HG03565 (cell line): ENCODE measurements around the gene TMEM174.
"Not testable (repeated sequence)": the region's sequence is repeated elsewhere in the genome, so short reads cannot be mapped to it uniquely, and the experiment has no call there.

Source experiments
- ATAC-seq: cut with Tn5 transposase; IDR thresholded peaks from one replicate; pipeline ENCODE4 v1.9.1; 2021; ENCODE audit warnings: mild to moderate bottlenecking, moderate library complexity; ENCODE audit not compliant: unreplicated experiment

The TMEM174 gene

DNA sequence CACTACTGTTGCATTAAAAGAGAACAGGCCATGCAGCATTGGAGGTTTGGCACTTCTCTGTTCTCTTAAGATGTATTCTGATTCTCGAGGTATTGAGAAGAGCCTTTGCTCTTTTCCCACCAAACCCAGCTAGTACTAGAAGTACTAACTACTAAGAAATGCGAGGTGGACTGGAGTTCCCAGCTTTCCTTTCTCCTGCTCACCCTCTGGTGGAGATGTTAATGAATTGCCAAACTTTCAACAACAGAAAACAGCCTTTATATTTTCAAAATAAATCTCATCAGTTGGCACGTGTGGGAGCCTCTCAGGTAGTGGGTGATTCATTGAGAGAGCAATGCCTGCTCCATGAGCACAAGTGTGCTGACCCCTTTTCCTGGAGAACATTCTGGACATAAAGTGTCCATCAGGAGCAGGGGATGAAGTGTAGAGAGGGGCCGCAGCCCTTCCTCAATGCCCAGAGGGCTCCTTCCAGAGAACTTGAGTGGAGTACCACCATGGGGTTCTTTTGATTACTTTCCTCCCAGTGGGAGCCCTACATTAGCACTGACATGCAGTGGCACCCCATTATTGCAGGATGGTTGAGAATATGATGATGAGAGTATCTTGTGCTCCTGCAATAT lies 45.7 kb downstream of the TMEM174 start:
- no peak for ATAC-seq

GRCh38 chr5:73219336-73219735 lies 46.3 kb downstream of the TMEM174 start:
- not testable (repeated sequence) for ATAC-seq

DNA sequence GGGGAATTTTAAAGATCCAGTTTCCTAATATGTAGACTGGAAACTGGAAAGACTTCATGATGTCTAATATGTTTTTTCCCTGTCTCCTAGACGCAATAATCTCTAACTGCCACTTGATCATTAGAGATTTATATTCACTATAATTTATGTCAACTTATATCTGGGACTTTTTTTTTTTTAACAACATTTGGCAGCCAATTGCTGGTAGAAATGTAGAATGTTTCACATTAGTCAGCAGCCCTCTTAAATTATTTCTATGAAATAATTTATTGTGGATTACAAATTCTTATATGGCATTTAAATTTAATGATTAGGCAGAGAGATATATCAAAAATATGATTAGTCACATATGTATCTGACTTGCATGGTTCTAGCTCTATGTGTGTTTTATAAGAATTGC lies 48.2 kb downstream of the TMEM174 start:
- ATAC-seq, result no peak

DNA sequence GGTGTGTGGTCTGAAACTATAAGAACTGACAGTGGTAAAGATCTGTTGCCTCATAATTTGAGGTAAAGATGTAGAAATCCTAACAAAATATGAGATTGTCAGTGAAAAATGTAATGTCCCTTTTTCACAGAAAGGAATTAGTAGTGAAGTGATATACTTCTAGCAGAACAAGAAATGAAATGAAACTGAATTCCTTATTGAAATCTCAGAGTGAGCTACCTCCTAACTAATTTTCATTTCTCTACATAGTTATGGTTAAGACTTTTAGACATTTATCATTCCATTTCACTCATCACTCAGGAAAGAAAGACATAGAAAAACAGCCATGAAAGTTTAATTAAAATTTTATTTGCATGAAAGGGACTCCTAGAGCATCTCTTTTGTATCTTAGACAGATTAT lies 48.7 kb downstream of the TMEM174 start:
- ATAC-seq, result no peak

DNA sequence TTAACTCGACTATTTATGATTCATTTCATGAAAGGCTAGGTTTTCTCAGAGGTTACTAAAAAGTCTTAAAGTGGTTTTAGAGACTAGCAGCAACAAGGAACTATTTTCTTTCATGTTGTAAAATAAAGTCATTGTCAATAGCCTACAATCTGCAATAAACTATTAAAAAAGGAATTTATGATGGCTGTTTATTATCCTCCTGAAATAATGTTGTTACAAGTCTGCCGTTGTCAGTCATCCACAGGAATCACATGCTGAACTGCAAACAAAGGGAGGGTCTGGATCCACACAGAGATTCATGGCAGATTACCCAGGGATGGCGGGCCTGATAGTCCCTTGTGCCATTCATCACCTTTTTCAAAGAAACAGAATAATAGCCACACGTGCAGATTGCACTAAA lies 49.2 kb downstream of the TMEM174 start:
- ATAC-seq, result no peak
